ENCODE data around the gene VPS37B.

The VPS37B gene

DNA sequence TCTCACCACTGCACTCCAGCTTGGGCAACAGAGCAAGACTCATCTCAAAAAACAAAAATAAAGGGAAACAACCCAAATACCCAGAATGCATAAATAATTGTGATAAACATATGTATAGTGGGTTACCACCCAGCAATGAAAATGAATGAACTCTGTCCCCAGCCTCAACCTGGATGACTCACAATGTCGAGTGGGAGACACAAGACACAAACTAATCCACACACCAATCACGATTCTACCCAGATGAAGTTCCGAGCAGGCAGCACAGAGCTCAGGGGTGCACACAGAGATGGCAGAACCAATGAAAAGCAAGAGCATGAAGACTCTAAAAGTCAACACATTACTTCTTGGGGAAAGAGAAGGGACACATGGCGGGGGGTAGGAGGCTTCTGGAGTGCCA lies 43.2 kb upstream of the VPS37B start:
- TF ChIP-seq, protein P1, sequence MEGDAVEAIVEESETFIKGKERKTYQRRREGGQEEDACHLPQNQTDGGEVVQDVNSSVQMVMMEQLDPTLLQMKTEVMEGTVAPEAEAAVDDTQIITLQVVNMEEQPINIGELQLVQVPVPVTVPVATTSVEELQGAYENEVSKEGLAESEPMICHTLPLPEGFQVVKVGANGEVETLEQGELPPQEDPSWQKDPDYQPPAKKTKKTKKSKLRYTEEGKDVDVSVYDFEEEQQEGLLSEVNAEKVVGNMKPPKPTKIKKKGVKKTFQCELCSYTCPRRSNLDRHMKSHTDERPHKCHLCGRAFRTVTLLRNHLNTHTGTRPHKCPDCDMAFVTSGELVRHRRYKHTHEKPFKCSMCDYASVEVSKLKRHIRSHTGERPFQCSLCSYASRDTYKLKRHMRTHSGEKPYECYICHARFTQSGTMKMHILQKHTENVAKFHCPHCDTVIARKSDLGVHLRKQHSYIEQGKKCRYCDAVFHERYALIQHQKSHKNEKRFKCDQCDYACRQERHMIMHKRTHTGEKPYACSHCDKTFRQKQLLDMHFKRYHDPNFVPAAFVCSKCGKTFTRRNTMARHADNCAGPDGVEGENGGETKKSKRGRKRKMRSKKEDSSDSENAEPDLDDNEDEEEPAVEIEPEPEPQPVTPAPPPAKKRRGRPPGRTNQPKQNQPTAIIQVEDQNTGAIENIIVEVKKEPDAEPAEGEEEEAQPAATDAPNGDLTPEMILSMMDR (IDR thresholded peaks at IDR 0.05; ENCODE audit: low read depth, low read length): no peak
- H3K27ac ChIP-seq: no peak overlapping the region
- peaks cover 14% of the 10 kb centered on the region; the same call in 1 of the 2 replicates for H3K36me3 ChIP-seq
- H3K27me3 ChIP-seq (ENCODE audit: insufficient read depth, low read depth, severe bottlenecking): no peaks in the 10 kb centered on the region
- no peaks in the 10 kb centered on the region for H3K9me3 ChIP-seq (ENCODE audit: severe bottlenecking)
- no peak for DNase-seq
- no peak overlapping the region for H3K4me3 ChIP-seq (ENCODE audit: low read depth, low read length)

DNA sequence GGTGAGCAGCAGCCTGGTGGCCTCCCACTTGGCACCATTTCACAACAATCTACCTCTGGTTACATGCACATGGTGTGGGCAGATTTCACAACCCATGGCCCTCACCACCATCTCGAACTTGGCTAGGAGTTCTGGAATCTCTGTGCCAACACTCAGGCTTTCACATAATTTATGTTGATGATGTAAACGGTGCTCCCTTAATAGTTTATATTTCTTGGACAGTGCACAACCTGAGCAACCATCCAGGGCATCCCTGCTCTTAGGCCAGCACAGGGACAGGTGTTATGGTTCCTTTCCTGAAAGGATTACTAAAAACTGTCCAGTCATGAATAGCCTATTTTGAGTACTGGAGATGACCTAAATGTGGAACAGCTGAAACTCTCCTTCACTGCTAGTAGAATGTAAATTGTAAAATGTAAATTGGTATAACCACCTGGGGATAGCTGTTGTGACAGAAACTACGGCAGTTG lies 41.7 kb upstream of the VPS37B start:
- no peak overlapping the region for H3K4me3 ChIP-seq (ENCODE audit: low read depth, low read length)
- no peaks in the 10 kb centered on the region for H3K27me3 ChIP-seq (ENCODE audit: insufficient read depth, low read depth, severe bottlenecking)
- H3K36me3 ChIP-seq: peaks cover 14% of the 10 kb centered on the region; the same call in 1 of the 2 replicates
- H3K9me3 ChIP-seq (ENCODE audit: severe bottlenecking): no peaks in the 10 kb centered on the region
- DNase-seq: no peak
- no peak overlapping the region for H3K27ac ChIP-seq
- TF ChIP-seq, protein P1 (IDR thresholded peaks at IDR 0.05; ENCODE audit: low read depth, low read length): no peak

DNA sequence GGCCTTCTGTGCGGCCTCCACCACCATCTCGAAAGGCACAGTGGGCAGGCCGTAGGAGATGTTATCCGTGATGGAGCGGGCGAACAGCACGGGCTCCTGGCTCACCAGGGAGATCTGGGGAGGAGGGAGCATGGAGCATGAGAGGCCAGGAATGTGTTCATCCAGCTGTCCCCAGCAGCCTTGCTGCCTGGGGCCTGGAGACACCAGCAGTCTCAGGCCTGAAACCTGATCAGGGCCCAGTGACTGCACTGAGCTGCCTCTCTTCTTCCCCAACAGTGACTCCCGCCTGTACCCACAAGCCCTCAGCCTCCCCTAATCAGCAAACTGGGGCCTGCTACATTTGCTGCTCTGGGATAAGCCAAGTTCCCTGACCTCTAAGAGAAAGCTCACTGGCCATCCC lies 39.4 kb upstream of the VPS37B start:
- TF ChIP-seq, protein P1 (IDR thresholded peaks at IDR 0.05; ENCODE audit: low read depth, low read length): no peak
- no peak for DNase-seq
- peaks cover 16% of the 10 kb centered on the region; the same call in 1 of the 2 replicates for H3K36me3 ChIP-seq
- H3K27me3 ChIP-seq (ENCODE audit: insufficient read depth, low read depth, severe bottlenecking): no peaks in the 10 kb centered on the region
- H3K27ac ChIP-seq: peak overlapping the region; percentile 24; the same call in 1 of the 2 replicates
- H3K9me3 ChIP-seq (ENCODE audit: severe bottlenecking): no peaks in the 10 kb centered on the region
- no peak overlapping the region for H3K4me3 ChIP-seq (ENCODE audit: low read depth, low read length)

DNA sequence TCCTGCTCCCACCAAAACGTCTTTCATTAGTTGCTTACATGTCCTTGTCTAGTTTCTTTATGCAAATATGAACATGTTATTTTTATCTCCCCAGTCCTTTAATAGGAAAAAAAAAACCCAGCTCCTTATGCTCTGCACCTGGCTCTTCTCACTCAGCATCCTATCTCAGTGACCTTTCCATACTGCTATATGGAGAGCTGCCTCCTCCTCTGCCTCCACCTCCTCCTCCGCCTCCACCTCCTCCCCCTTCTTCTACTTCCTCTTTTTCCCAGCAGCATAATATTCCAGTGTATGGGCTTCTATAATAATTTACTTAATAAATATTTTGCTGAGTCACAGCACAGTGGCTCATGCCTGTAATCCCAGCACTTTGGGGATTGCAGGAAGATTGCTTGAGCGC lies 38.8 kb upstream of the VPS37B start:
- Histone ChIP-seq H3K9me3 (ENCODE audit: severe bottlenecking) (no peaks in the 10 kb centered on the region), H3K4me3 (ENCODE audit: low read depth, low read length) (no peak overlapping the region), H3K27me3 (ENCODE audit: insufficient read depth, low read depth, severe bottlenecking) (no peaks in the 10 kb centered on the region), H3K36me3 (peaks cover 16% of the 10 kb centered on the region; the same call in 1 of the 2 replicates), H3K27ac (no peak overlapping the region)
- DNase-seq: no peak
- TF ChIP-seq, protein P1 (IDR thresholded peaks at IDR 0.05; ENCODE audit: low read depth, low read length): no peak

DNA sequence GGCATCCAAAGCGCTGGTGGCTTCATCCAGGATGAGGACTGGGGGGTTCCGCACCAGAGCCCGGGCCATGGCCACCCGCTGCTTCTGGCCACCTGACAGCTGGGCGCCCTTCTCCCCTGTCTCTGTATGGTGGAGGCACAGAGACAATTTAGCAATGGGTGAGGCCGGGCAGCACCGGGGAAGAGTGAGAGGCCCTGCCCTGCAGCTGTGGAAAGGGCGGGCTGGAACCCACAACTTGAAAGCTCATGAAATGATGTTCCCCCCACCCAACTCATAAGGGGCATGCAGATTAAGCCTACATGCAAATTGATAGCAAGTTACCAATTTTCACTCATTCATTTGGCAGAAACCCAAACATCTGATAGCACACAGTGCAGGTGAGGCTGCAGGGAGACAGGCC lies 36.3 kb upstream of the VPS37B start:
- no peak overlapping the region for H3K4me3 ChIP-seq (ENCODE audit: low read depth, low read length)

More for the DNA sequence above, 36.3 kb upstream of the VPS37B start:
- DNase-seq: no peak
- Histone ChIP-seq H3K27me3 (ENCODE audit: insufficient read depth, low read depth, severe bottlenecking) (no peaks in the 10 kb centered on the region), H3K9me3 (ENCODE audit: severe bottlenecking) (no peaks in the 10 kb centered on the region), H3K36me3 (peaks cover 7% of the 10 kb centered on the region; the same call in 1 of the 2 replicates), H3K27ac (no peak overlapping the region)
- TF ChIP-seq, protein P1 (IDR thresholded peaks at IDR 0.05; ENCODE audit: low read depth, low read length): no peak
